Gastrocnemius medialis (tissue), 4 donors: ENCODE measurements around the gene TRAF3IP3. TPM values are rescaled to one million over a fixed set of nuclear protein-coding genes. Genes with fewer than 3 reads are reported as not detected.

ENCODE experiments used
- ATAC-seq, 2 donors: fragments of 150-250 bp; one replicate each; pipeline ENCODE4 v1.9.1; 2016
- DNase-seq, 2 donors: peaks; one replicate each; pipeline ENCODE4 v3.0.0-alpha.2; 2019
- H3K27ac ChIP-seq, 4 donors: fragments of 200-600 bp; sonication (generic); 1 replicate in 1 of 4; 2 replicates in 3 of 4; pipeline ENCODE4 v1.5.1; 2016 to 2018; ENCODE audit warnings: mild to moderate bottlenecking in 2 of 4, moderate library complexity in 1 of 4
- H3K27me3 ChIP-seq, 3 donors: fragments of 200-600 bp; sonication (generic) in 2 of 3; 1 replicate in 1 of 3; 2 replicates in 2 of 3; pipeline versions ENCODE4 v1.5.1 to v1.6.0; 2016 to 2019; ENCODE audit warnings: mild to moderate bottlenecking in 1 of 3, moderate library complexity in 1 of 3
- H3K36me3 ChIP-seq, 2 donors: fragments of 200-600 bp; sonication (generic) in 1 of 2; one replicate each; pipeline ENCODE4 v1.5.1; 2017 to 2018
- H3K4me1 ChIP-seq, 2 donors: fragments of 200-600 bp; sonication (generic) in 1 of 2; one replicate each; pipeline ENCODE4 v1.5.1; 2016 to 2017; ENCODE audit warnings: mild to moderate bottlenecking in 2 of 2
- H3K4me3 ChIP-seq, 4 donors: fragments of 200-600 bp; sonication (generic) in 3 of 4; 1 replicate in 1 of 4; 2 replicates in 3 of 4; pipeline ENCODE4 v1.5.1; 2016 to 2019; ENCODE audit warnings: mild to moderate bottlenecking in 2 of 4
- H3K9me3 ChIP-seq, 3 donors: fragments of 200-600 bp; sonication (generic) in 2 of 3; 1 replicate in 1 of 3; 2 replicates in 2 of 3; pipeline ENCODE4 v1.5.1; 2016 to 2019
- CTCF ChIP-seq, 5 experiments: fragments of 450-650 bp in 3 of 5; fragments of 200-600 bp in 2 of 5; sonication (generic) in 2 of 5; IDR thresholded peaks in 4 of 5; conservative IDR thresholded peaks in 1 of 5; 1 replicate in 4 of 5; 2 replicates in 1 of 5; pipeline ENCODE4 v1.5.1; 2016 to 2019; ENCODE audit warnings: antibody characterized with exemption in 5 of 5, mild to moderate bottlenecking in 3 of 5, moderate library complexity in 3 of 5
- POLR2A ChIP-seq, 2 donors: fragments of 450-650 bp; IDR thresholded peaks; one replicate each; pipeline ENCODE4 v1.6.1; 2017; ENCODE audit warnings: antibody characterized with exemption in 2 of 2, mild to moderate bottlenecking in 2 of 2, moderate library complexity in 2 of 2
- in situ Hi-C, 4 donors: fragments of 200-750 bp; cut with MboI; loops; one replicate each; pipeline versions ENCODE4 v1.15.0 to v1.8.0; 2017; ENCODE audit warnings: low sequenced_read_pairs in 4 of 4
- intact Hi-C: fragments of 100-400 bp; cut with DNase I; formaldehyde crosslinking; loops from one replicate; pipeline ENCODE4 v1.15.1; 2023; ENCODE audit warnings: low total_unique reads
- total RNA-seq, 4 donors: library from RNA; depleted of rRNA; stranded (reverse); fragments of >200 nt; gene quantifications; one replicate each; pipeline versions ENCODE4 v1.1.0 to v1.2.3, GENCODE V29; 2016

The TRAF3IP3 gene
- total RNA-seq, 4 donors from 2014 or later, result 0.16 to 1.5 (median 0.35) TPM; not detected in 1

- TF ChIP-seq CTCF (IDR thresholded peaks at IDR 0.05 in 4 of 5, conservative IDR thresholded peaks at IDR 0.05 in 1 of 5) (no peak), POLR2A (IDR thresholded peaks at IDR 0.05) (no peak)
- Histone ChIP-seq H3K27ac (no peak overlapping the region), H3K36me3 (no peaks in the 10 kb centered on the region), H3K4me1 (peaks cover 0 to 12% of the 10 kb centered on the region in 2 donors), H3K27me3 (no peaks in the 10 kb centered on the region), H3K9me3 (no peaks in the 10 kb centered on the region), H3K4me3 (no peak overlapping the region)
- ATAC-seq (no peak), DNase-seq (no peak)
- in situ Hi-C loops, result loop anchor here in 1 of 4 donors (5.0 kb wide), 1 partner anchor 180 kb away; no protein-coding TSS in a partner anchor
- intact Hi-C loops, result no loop called here
Measured at GRCh38 chr1:209756615-209757445, 977 bp downstream of the TRAF3IP3 start.

- H3K27ac ChIP-seq, result no peak overlapping the region
- H3K9me3 ChIP-seq, result no peaks in the 10 kb centered on the region
- no peak for DNase-seq
- H3K27me3 ChIP-seq, result no peaks in the 10 kb centered on the region
- intact Hi-C loops, result no loop called here
- ATAC-seq, result no peak
- TF ChIP-seq POLR2A (IDR thresholded peaks at IDR 0.05) (no peak), CTCF (IDR thresholded peaks at IDR 0.05 in 4 of 5, conservative IDR thresholded peaks at IDR 0.05 in 1 of 5) (no peak)
- peaks cover 0 to 12% of the 10 kb centered on the region in 2 donors for H3K4me1 ChIP-seq
- in situ Hi-C loops, result loop anchor here in 1 of 4 donors (5.0 kb wide), 1 partner anchor 181 kb away; no protein-coding TSS in a partner anchor
- no peak overlapping the region for H3K4me3 ChIP-seq
- H3K36me3 ChIP-seq, result no peaks in the 10 kb centered on the region
Measured at GRCh38 chr1:209758400-209758799, 2.5 kb downstream of the TRAF3IP3 start.

- intact Hi-C loops (no loop called here), in situ Hi-C loops (loop anchor here in 1 of 4 donors (5.0 kb wide), 1 partner anchor 183 kb away; no protein-coding TSS in a partner anchor)
- TF ChIP-seq POLR2A (IDR thresholded peaks at IDR 0.05) (no peak), CTCF (IDR thresholded peaks at IDR 0.05 in 4 of 5, conservative IDR thresholded peaks at IDR 0.05 in 1 of 5) (no peak)
- Histone ChIP-seq H3K36me3 (no peaks in the 10 kb centered on the region), H3K27me3 (no peaks in the 10 kb centered on the region), H3K4me1 (peaks cover 0 to 12% of the 10 kb centered on the region in 2 donors), H3K9me3 (no peaks in the 10 kb centered on the region), H3K27ac (no peak overlapping the region), H3K4me3 (no peak overlapping the region)
- DNase-seq, result no peak
- no peak for ATAC-seq
Measured at GRCh38 chr1:209759829-209760359, 4.0 kb downstream of the TRAF3IP3 start.

GRCh38 chr1:209761011-209761635 is 5.3 kb downstream of the TRAF3IP3 start:
- TF ChIP-seq POLR2A (IDR thresholded peaks at IDR 0.05), result no peak
- TF ChIP-seq CTCF (IDR thresholded peaks at IDR 0.05 in 4 of 5, conservative IDR thresholded peaks at IDR 0.05 in 1 of 5), result no peak
- DNase-seq, result no peak
- peaks cover 0 to 12% of the 10 kb centered on the region in 2 donors for H3K4me1 ChIP-seq
- no peak overlapping the region for H3K4me3 ChIP-seq
- intact Hi-C loops (no loop called here), in situ Hi-C loops (no loop called here)
- no peaks in the 10 kb centered on the region for H3K36me3 ChIP-seq
- H3K9me3 ChIP-seq, result no peaks in the 10 kb centered on the region
- no peak overlapping the region for H3K27ac ChIP-seq
- H3K27me3 ChIP-seq, result no peaks in the 10 kb centered on the region
- ATAC-seq, result no peak
